GM18507 (cell line): ENCODE measurements around the gene IFITM10.

Experiments
- DNase-seq: peaks from one replicate; pipeline ENCODE4 v3.0.0; 2011; ENCODE audit warnings: low read depth; ENCODE audit not compliant: insufficient read length; ENCODE audit errors: extremely low spot score
- FAIRE-seq: peaks from 2 replicates; lab custom pipeline; 2011; peaks lifted over from hg19 to GRCh38; lab: Jason Lieb, UNC

The IFITM10 gene

DNA sequence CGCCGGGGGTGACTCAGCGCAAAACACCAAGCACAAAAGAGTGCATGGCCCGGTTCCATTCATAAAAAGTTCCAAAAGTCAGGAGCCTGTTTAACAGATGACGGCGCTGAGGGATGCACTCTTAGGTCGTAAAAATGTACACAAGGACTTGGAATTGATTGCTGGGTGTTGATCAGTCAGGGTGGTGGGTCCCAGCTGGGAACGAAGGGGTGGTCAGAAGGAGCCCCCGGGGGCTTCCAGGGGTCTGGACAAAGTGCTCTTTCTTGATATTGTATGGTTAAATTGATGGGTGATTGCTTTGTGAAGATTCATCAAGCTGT is 20.7 kb downstream of the IFITM10 start:
- DNase-seq, result no peak
- no peak for FAIRE-seq

GRCh38 chr11:1728931-1729691 is 21.3 kb downstream of the IFITM10 start:
- FAIRE-seq, result no peak
- no peak for DNase-seq

GRCh38 chr11:1728301-1728700 is 22.1 kb downstream of the IFITM10 start:
- FAIRE-seq (no peak), DNase-seq (no peak)

- FAIRE-seq, result no peak
- DNase-seq, result no peak
Observed at GRCh38 chr11:1727861-1728260, 22.5 kb downstream of the IFITM10 start.

DNA sequence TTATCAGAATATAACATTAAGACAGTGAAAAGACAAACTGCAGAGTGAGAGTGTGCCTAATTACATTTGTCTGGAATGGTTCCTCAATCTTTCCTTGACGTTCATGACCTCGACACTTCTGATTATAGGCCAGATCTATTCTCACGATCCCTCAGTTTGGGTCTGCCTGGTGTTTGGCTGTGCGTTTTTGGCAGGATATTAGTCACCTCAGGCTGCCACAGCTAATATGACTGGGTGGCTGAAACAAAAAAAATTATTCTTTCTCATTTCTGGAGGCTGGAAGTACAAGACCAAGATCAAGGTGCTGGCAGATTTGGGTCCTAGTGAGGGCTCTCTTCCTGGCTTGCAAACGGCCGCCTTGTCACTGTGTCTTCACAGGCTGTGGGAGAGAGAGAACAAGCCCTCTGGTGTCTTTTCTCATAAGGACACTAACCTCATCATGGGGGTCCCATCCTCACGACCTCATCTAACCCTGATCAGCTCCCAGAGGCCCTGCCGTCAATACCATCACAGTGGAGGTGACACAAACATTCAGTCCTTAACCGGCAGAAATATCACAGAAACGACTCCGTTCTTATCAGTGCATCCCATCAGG is 23.2 kb downstream of the IFITM10 start:
- DNase-seq (no peak), FAIRE-seq (no peak)

- FAIRE-seq, result no peak
Observed at GRCh38 chr11:1719781-1720180, 30.6 kb downstream of the IFITM10 start.

GRCh38 chr11:1718326-1718725 is 32.1 kb downstream of the IFITM10 start:
- DNase-seq, result no peak
- no peak for FAIRE-seq

More at GRCh38 chr11:1719781-1720180, 30.6 kb downstream of the IFITM10 start:
- no peak for DNase-seq

DNA sequence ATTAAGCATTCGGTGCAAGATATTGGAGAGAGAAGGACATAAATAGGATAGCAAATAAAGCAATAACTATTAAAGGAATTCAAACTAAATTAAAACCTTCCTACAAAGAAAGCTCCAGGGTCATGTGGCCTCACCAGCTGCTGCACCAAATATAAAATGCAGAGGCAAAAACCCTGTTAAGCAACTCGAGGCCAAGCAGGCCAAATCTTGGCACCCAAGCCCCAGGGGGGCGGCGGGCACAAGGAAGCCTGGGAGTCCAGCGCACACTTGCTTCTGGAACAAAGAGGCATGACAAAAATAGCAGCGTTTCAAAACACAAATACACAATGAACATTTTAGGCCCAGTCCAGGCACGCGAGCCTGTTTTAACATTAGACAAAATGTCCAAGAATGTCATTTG is 32.6 kb downstream of the IFITM10 start:
- no peak for FAIRE-seq
- DNase-seq, result no peak

DNA sequence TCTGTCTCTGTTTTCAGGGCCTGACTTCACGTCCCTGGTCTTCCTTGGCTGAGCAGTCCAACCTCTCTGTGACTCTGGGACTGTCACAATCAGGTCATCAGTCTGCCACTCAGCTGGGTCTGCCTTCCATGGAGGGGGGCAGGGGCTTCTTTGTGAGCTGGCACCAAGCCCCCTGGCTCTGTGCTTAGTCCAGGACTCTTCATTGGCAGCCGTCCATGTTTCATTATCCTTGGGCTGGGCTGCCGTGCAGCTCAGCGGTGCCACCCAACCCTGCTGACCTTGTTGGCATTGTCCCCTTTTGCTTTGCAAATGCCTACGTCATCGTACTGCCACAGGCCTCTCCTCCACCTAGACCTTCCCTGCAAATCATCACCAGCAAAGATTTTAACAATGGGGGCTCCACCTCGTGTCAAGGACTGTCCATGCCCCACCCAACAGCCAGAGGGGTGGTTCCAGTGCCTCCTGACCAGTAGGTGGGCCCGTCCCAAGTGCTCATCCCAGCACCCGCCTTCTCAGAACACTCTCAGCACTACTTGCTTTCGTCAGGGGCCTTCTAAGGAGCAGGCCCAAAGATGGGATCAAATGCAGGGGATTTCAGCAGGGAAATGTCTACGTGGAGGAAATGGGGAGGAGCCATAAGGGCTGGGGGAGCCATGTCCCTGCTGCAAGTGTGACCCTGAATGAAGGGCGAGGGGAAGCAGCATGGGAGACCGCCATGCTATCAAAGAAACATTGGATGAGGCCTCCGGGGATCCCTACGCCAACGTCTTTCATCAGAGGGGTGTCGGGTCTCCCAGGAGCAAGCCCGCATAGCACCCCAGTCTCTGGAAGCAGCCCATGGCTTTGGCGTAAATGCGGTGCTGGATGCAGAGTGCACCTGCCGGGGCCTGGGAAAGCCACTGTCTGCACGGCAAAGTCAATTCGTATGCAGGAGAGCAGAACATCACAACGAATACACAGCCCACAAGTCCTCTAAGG is 35.2 kb downstream of the IFITM10 start:
- DNase-seq (no peak), FAIRE-seq (no peak)

GRCh38 chr11:1708716-1709115 is 41.7 kb downstream of the IFITM10 start:
- FAIRE-seq (no peak), DNase-seq (no peak)

DNA sequence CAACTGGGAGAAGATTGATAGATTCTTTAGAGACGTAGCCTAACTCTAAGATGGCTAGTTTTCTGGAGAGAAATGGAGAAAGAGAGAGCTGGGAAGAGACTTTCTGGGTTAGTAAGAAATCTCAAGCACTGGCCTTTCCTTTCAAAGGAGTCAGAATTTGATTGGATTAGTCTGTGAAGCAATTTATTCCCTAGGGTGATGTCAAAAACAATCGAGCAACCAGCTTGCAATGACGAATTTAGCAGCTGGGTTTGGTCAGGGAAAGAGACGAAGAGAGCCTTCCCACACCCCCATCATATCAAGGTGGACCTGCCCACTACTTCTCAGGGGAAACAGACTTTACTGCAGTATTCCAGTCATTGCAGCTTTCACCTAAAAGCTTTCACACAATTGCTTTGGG is 42.6 kb downstream of the IFITM10 start:
- DNase-seq (no peak), FAIRE-seq (no peak)

GRCh38 chr11:1706634-1707400 is 43.6 kb downstream of the IFITM10 start:
- no peak for DNase-seq
- FAIRE-seq, result no peak

DNA sequence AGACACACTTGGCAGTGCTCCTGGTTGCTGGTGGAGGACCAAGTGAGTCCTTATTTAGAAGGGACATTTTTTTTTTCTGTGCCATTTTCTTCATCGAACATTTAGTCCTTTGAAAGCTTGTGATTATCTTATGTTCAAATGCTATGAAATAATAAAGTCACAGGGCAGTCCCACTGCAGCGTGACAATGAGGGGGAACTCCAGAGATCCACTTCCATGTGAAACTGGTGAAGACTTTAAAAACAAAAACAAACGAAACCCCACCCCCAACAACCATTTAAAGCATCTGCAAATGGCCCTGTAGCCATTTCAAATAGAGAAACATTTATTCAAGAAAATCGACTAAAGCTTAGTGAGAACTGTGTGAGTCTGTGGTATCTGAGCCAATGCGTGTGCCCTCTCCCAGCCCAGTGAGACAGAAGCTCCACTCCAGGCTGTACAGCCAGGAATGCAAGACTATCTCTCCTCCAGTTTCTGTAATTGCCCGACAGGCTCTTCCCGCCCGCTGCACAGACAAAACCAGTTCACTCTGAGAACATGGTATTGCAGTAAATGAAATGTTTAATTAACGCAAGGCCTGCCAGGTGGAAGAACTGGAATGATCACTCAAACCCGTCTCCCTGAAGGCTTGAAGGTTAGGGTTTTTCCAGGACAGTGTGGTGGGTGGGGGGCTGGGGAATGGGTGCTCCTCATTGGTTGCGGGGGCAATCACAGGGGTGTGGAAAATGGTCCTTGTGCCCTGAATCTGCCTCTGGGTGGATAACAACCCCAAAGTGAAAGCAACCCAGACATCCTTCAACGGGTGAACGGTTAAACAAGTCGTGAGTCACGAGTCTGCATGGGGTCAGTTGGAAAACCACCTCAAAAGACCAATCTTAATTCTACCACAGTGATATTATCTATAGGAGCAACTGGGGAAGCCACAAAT is 45.0 kb downstream of the IFITM10 start:
- DNase-seq, result no peak
- no peak for FAIRE-seq

GRCh38 chr11:1703146-1703545 is 47.2 kb downstream of the IFITM10 start:
- no peak for FAIRE-seq
- no peak for DNase-seq

DNA sequence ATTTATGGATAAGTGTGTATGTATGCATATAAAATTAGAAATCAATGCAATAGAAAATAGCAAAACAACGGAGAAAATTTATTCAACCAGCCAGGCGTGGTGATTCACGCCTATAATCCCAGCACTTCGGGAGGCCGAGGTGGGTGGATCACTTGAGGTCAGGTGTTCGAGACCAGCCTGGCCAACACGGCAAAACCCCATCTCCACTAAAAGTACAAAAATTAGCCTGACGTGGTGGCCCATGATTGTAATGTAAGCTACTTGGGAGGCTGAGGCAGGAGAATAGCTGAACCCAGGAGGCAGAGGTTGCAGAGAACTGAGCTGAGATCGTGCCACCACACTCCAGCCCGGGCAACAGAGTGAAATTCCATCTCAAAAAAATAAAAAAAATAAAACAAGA is 47.9 kb downstream of the IFITM10 start:
- no peak for FAIRE-seq
- no peak for DNase-seq

GRCh38 chr11:1701091-1701807 is 49.1 kb downstream of the IFITM10 start:
- DNase-seq, result no peak
- no peak for FAIRE-seq

DNA sequence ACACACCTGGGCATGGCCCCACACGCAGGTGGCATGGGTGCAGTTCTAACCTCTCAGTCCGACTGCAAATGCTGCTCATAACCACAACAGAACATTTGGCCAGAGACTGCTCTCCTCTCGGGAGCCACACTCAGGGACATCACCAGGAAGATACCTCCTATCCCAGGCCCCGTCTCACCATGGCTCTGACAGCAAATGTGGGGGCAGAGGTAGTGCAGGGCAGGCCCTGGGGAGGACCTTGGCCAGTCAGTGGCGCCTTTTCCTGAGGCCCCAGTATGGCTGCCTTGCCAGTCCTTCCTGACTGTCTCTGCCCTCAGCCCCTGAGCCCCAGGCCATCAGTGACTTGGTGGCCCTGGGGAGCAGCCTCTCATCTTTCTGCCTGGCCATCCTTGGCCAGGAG is 50.6 kb downstream of the IFITM10 start:
- no peak for FAIRE-seq

More for the DNA sequence above, 50.6 kb downstream of the IFITM10 start:
- DNase-seq, result no peak
